Measurements from ENCODE around the gene IKZF1.
A peak's percentile ranks its signal among the peaks of the same experiment; 100 is the strongest.

IKZF1 gene
- 442 to 688 (median 648) reads per million in 4 experiments for total RNA-seq

- DNase-seq, result peak; percentile 36
Observed at GRCh38 chr7:50304129-50304910, at the start of gene IKZF1. IKZF1 (plus strand) TSS chr7:50304716; CDS start chr7:50319062, 14,346 bp downstream.

- DNase-seq, result no peak
Observed at GRCh38 chr7:50261593-50261992, 42.9 kb upstream of the IKZF1 start.

- DNase-seq, result no peak
Observed at GRCh38 chr7:50262446-50262845, 42.1 kb upstream of the IKZF1 start.

- no peak for DNase-seq
Observed at GRCh38 chr7:50262916-50263690, 41.4 kb upstream of the IKZF1 start.

- no peak for DNase-seq
Observed at GRCh38 chr7:50264908-50265307, 39.6 kb upstream of the IKZF1 start.

GRCh38 chr7:50265968-50266634 lies 38.4 kb upstream of the IKZF1 start:
- DNase-seq, result no peak

DNA sequence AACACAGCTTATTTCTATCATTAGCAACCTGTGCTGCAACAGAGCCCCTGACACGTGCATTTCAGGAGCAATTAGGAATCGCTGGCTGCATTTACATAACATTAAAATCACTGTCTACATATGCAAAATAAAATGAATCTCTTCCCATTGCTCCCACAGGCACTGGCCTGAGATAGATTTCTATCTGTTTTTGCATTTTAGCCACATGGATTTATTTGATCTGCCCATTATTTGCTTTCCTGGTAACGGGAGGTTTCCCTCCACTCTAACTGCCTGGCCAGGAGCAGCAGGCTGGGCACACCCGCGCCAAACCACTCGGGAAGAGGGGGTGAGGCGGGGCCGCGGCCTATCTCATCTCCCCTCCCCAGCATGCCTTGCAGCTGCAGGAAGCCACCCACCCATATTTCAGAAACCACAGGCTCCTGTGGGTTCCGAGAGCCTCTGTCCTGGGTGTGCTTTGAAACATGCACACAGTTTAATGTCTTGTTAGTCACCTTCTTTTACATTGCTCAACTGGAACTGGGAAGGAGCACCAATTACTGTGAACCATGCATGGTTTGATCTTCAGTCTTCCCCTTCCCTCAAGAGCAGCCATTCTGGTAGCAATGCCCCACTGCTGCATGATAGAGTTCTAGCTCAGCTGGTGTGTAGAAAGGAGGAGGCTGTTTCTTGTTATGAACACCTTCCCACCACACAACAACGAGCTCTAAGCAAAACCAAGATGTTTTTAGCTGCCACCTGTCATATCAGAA lies 37.7 kb upstream of the IKZF1 start:
- peak; percentile 36 for DNase-seq

DNA sequence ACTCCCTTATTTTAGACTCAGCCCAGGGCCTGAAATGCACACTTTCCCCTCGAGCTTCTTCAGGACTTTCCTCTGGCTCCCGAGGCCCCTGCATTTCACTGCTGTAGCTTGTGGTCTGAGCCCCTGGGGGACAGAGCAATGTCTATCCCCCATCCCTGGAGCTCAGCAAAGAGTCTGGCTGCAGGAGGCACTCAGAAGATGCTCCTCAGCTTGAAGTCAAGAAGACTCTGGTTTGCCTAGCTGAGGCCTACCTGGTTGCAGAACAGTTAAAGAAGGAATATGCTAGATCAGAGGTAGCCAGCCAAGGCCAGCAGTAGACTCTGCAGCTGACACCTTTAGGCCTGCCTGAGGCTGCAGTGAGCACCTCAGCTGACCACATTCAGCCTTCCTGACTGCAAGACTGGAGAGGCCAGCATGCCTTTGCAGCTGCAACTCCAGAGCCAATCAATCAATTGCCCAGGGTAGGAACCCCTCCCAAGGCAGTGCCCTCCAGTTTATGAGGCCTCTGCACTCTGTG lies 36.9 kb upstream of the IKZF1 start:
- DNase-seq, result no peak

DNA sequence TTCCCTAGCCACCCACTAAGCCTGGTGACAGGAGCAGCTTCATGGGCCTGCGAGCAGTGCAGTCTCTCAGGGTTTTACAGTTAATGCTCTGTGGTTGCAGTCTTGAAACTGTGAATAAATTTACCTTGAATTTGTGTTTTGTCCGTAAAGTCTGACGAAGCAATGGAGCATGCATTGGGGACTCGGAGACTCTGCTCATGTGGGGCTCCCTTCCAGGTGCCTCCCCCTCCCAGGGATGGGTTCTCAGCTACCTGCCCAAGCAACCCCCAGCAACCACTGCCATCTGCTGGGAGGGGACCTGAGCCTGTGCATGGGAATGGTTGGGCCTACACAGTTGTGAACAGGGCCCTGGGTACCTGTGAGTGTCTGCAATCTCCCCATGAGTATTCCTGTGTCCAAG lies 36.3 kb upstream of the IKZF1 start:
- DNase-seq, result no peak

DNA sequence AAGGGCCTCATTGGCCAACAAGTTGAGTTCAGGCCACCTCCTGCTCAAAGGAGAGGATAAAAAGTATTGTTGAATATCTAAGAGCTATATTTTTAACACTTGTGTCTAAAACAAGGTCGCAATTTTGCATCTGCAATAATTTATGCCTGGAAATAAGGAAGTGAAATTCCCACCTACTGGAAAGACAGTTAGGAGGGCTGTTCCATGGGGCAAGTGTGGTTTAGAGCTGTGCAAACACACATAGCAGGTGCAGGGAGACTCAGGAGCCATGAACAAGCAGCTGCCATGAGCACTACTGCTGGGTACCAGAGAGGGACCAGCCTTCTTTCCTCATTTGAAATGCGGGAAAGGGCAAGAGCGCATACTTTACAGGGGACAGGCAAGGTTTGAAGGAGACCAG lies 35.5 kb upstream of the IKZF1 start:
- DNase-seq, result no peak

DNA sequence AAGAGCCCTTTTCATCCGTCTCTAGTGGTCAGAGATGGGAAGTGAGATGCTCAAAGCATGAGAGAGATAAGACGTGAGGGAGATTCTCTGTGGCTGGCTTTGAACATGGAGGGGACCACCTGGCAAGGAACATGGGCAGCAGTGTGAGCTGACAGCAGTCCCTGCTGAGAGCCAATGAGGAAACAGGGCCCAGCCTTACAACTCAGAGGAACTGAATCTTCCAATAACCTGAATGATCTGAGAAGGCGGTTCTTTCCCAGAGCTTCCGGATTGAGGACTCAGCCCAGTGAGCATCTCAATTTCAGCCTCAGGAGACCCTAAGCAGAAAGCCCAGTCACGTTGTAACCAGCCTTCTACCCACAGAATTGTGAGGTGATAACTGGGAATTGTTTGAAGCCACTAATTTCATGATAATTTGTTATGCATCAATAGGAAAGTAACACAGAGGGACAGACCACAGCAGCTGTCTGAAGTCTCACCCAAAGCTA lies 33.9 kb upstream of the IKZF1 start:
- DNase-seq, result no peak

- no peak for DNase-seq
Observed at GRCh38 chr7:50272808-50273207, 31.7 kb upstream of the IKZF1 start.

- no peak for DNase-seq
Observed at GRCh38 chr7:50273301-50273700, 31.2 kb upstream of the IKZF1 start.

DNA sequence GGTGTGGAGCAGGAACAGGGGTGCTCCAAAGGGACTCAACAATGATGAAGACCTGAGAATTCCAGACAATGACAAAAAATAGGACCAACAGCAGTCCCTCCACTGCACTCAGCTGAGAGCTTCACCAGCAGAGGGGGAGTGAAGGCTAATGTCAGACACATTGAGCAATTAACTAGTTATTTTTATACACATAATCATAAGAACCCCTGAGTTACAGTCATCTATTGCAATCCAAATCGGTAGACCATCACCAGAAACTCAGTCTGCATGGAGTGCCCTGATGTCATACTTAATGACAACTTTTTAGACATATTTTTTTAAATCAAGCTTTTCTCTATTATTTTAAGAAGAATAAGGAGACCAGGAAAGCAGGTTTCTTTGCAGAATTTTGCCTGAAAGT lies 30.6 kb upstream of the IKZF1 start:
- DNase-seq, result no peak

DNA sequence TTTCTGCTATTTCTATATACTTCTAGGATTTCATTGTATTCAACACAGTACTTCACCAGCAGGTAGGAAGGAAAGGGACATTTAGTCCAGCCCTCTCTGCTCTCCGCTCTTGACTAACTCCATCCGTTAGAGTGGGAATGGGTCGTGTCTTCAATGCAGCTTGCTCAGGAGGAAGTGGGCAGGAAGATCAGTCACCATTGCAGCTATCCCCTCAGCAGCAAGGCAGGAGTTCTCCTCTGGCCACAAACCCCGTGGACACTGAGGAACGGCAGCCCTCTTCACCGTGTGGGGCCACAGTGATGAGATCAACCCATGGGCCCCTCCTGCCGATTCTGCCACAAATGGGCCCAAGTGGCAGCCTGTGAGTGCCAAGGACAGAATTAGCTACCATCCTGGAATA lies 30.2 kb upstream of the IKZF1 start:
- DNase-seq, result no peak

DNA sequence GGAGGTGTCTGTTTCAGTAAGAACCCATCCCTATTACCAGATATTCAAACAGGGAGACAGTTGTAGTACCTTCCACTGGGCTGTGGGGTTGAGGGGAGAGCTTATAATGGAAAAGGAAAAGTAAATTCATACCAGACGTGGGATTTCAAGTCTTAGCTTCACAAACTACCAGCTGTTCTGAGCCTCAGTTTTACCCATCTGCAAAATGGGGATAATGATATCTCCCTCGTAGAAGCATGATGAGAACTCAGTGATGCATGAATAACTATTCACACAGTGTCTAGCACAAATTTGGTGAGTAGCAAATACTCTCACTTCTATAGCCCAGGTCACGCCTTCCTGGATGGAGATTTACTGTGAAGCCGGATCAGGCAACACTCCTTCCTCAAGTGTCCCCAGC lies 29.1 kb upstream of the IKZF1 start:
- no peak for DNase-seq

- DNase-seq, result no peak
Observed at GRCh38 chr7:50276483-50276882, 28.0 kb upstream of the IKZF1 start.

DNA sequence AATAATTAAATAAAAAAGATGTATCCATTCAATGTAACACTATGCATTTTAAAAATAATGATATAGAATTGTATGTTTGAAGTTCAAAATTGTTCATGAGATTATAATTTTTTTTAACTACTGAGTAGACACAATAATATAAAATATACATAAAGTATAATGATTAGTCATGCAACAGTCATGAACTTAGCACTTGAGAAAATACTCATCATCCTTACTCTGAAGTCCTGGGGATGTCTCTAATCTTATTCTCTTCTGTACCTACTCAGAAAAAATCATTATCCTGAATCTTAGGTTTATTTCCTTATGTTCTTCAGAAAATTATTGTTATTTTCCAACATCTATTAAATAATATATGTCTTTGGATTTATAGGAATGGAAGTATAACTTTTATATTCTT lies 26.4 kb upstream of the IKZF1 start:
- DNase-seq, result no peak

DNA sequence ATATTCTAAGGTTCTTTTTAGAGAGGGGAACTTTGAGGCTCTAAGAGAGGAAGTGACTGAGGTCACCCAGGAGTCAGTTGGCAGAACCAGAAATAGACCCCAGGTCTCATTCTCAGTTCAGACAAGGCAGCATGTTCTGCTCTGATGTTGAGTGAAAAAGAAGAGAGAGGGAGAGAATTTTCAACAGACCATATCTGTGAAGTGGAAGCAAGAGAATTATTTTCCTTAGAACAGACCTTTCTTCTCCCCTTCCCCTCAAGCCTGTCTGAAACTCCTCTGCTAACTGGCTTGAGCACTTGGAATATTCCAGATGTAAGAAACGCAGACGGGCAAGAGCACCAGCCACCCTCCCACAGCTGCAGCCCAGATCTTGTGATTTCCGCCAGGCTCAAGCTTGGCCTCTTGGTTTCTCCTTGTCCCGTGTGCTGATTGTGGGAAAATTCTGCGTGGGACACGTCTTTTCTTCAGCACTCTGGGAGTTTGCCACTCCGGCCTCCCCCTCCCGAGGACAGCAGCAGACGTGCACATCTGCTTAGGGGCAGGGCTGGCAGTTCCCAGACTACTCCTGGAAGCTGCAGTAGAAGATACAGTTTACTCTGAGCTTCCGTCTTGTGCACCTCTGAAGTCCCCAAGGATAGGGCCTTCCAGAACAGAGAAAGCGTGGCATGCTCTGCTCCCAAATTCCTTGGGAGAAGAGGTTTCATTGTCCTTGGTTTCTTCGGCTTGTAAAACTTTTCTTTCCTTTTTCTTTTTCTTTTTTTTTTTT lies 22.7 kb upstream of the IKZF1 start:
- DNase-seq, result no peak

- DNase-seq, result no peak
Observed at GRCh38 chr7:50282813-50283605, 21.5 kb upstream of the IKZF1 start.

GRCh38 chr7:50283731-50284130 lies 20.8 kb upstream of the IKZF1 start:
- no peak for DNase-seq
